ENCODE measurements around the gene ST6GALNAC5. TPM values are rescaled to one million over a fixed set of nuclear protein-coding genes. Genes with fewer than 3 reads are reported as not detected.
"Not testable (repeated sequence)": the region's sequence is repeated elsewhere in the genome, so short reads cannot be mapped to it uniquely, and the experiment has no call there.

Gene ST6GALNAC5
- total RNA-seq, 4 donors from 2014 or later = 1.8 to 5.1 (median 3.7) TPM; not detected in 1

GRCh38 chr1:76959556-76959955, 92.3 kb downstream of the ST6GALNAC5 start:
- Histone ChIP-seq H3K36me3 (no peaks in the 10 kb centered on the region), H3K4me1 (no peaks in the 10 kb centered on the region), H3K9me3 (no peaks in the 10 kb centered on the region), H3K27ac (no peak overlapping the region), H3K4me3 (no peak overlapping the region), H3K27me3 (no peaks in the 10 kb centered on the region)
- no peak for DNase-seq
- TF ChIP-seq CTCF (IDR thresholded peaks at IDR 0.05) (no peak), POLR2A (IDR thresholded peaks at IDR 0.05) (no peak)

- no peaks in the 10 kb centered on the region for H3K4me1 ChIP-seq
- H3K9me3 ChIP-seq = no peaks in the 10 kb centered on the region
- H3K36me3 ChIP-seq = no peaks in the 10 kb centered on the region
- DNase-seq = no peak
- no peaks in the 10 kb centered on the region for H3K27me3 ChIP-seq
- no peak overlapping the region for H3K27ac ChIP-seq
- TF ChIP-seq POLR2A (IDR thresholded peaks at IDR 0.05) (no peak), CTCF (IDR thresholded peaks at IDR 0.05) (no peak)
- no peak overlapping the region for H3K4me3 ChIP-seq
Measured at GRCh38 chr1:76961181-76961819, 94.0 kb downstream of the ST6GALNAC5 start.

- Histone ChIP-seq H3K4me3 (no peak overlapping the region), H3K9me3 (no peaks in the 10 kb centered on the region), H3K27me3 (no peaks in the 10 kb centered on the region), H3K4me1 (no peaks in the 10 kb centered on the region), H3K36me3 (no peaks in the 10 kb centered on the region), H3K27ac (no peak overlapping the region)
- TF ChIP-seq CTCF (IDR thresholded peaks at IDR 0.05) (no peak), POLR2A (IDR thresholded peaks at IDR 0.05) (no peak)
- DNase-seq = no peak
Measured at GRCh38 chr1:76961820-76962207, 94.5 kb downstream of the ST6GALNAC5 start.

- not testable (repeated sequence) for H3K36me3 ChIP-seq, DNase-seq
Measured at GRCh38 chr1:76981267-76981666, 114.0 kb downstream of the ST6GALNAC5 start.

GRCh38 chr1:76989976-76990375, 122.7 kb downstream of the ST6GALNAC5 start:
- Histone ChIP-seq H3K36me3 (no peaks in the 10 kb centered on the region), H3K4me3 (no peak overlapping the region), H3K4me1 (no peaks in the 10 kb centered on the region), H3K27me3 (no peaks in the 10 kb centered on the region), H3K9me3 (no peaks in the 10 kb centered on the region), H3K27ac (no peak overlapping the region)
- TF ChIP-seq CTCF (IDR thresholded peaks at IDR 0.05) (no peak), POLR2A (IDR thresholded peaks at IDR 0.05) (no peak)
- DNase-seq = no peak

More at GRCh38 chr1:76981267-76981666, 114.0 kb downstream of the ST6GALNAC5 start:
- H3K9me3 ChIP-seq, H3K27me3 ChIP-seq, H3K4me3 ChIP-seq, H3K4me1 ChIP-seq, H3K27ac ChIP-seq: not testable (repeated sequence)

GRCh38 chr1:76993036-76993435, 125.8 kb downstream of the ST6GALNAC5 start:
- TF ChIP-seq POLR2A (IDR thresholded peaks at IDR 0.05) (no peak), CTCF (IDR thresholded peaks at IDR 0.05) (no peak)
- H3K4me3 ChIP-seq = no peak overlapping the region
- no peak overlapping the region for H3K27ac ChIP-seq
- no peaks in the 10 kb centered on the region for H3K4me1 ChIP-seq
- H3K36me3 ChIP-seq = no peaks in the 10 kb centered on the region
- no peak for DNase-seq
- H3K27me3 ChIP-seq = no peaks in the 10 kb centered on the region
- H3K9me3 ChIP-seq = no peaks in the 10 kb centered on the region

Data from Peyer's patch (tissue), 4 donors.